Fibroblast of pulmonary artery (primary cell): ENCODE data around the gene POLR3G.

Source experiments
- DNase-seq: peaks from one replicate; pipeline ENCODE4 v3.0.0-alpha.2; 2010; ENCODE audit warnings: low read depth
- H3K4me3 ChIP-seq: replicated peaks from 2 replicates; pipeline ENCODE4 v1.5.1; 2011; ENCODE audit warnings: low read depth, mild to moderate bottlenecking, control low read depth, low read length, moderate library complexity
- CTCF ChIP-seq: IDR thresholded peaks from 2 replicates; pipeline ENCODE4 v1.5.1; 2011; ENCODE audit warnings: mild to moderate bottlenecking, control low read depth, low read length, inconsistent platforms; ENCODE audit errors: missing control alignments

The POLR3G gene

DNA sequence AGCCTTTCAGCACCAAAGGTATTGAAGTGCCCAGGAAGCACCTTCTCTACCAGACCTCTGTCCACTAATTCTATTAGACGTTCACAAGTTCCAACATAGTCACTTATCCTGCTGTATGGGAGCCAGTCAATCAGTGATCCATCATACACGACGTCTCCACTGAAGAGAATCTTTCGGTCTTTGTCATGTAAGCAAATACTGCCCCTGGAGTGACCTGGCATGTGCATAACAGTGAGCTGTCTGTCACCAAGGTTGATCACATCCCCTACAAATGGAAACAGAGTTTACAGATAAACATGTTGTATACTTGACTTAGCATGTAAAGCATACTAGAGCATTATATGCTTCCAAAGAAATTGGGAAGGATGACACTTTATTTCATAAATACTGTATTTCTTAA lies 13.4 kb upstream of the POLR3G start:
- TF ChIP-seq CTCF, result no peak
- no peak overlapping the region for H3K4me3 ChIP-seq
- DNase-seq, result no peak

DNA sequence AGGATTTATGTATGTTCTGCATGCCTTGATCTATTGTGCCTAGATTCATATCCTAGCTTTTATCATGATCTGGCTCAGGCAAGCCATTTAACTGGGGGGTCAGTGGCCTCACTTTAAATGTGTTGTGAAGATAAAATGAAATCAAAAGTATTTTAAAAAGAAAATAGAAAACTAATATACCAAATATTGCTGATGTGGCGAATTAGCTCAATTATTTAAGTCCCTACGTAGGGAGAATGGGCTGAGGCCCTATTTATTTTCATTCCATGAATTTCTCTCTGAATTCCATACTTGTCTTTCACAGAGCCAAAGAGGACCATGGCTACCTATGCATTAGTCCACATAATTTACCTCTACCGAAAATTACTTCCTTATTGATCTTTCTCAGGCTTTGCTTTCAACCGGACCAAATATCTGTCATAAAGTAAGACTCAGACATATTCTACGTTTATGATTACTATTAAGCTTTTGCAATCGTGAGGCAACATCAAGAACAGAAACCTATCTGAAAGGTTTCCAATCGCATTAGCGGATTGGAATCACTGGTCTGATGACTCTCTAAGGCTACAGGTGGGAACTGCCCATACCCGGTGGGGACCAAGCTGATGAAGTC lies 1.8 kb upstream of the POLR3G start:
- DNase-seq, result no peak
- H3K4me3 ChIP-seq, result peak overlapping the region; percentile 87
- no peak for TF ChIP-seq CTCF

- no peak for TF ChIP-seq CTCF
- peak; percentile 42 for DNase-seq
- H3K4me3 ChIP-seq, result peak overlapping the region; percentile 87
Measured at GRCh38 chr5:90473396-90474234, 1.0 kb upstream of the POLR3G start.

- DNase-seq, result no peak
- TF ChIP-seq CTCF, result no peak
- H3K4me3 ChIP-seq, result peak overlapping the region; percentile 87
Measured at GRCh38 chr5:90475436-90475980, 844 bp downstream of the POLR3G start.

DNA sequence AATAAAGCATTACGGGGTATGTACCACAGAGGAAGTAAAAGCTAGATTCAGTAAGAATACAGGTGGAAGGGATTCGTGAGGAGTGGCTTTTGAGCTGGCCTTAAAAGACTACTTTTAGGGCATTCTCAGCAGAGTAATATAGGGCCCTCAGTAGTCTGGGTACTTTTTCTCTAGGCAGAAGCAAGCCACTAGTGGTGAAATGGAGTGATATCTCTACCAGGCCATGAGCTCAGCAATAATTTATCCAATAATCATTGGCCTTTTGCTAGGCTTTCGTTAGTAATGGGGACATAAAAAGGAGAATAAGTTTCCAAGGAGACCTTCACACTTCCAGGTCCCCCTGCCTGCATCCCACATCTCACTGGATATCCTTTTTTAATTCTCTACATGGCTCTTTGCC lies 1.7 kb downstream of the POLR3G start:
- DNase-seq, result no peak
- no peak overlapping the region for H3K4me3 ChIP-seq
- TF ChIP-seq CTCF, result no peak

- no peak for DNase-seq
- no peak for TF ChIP-seq CTCF
- no peak overlapping the region for H3K4me3 ChIP-seq
Measured at GRCh38 chr5:90477073-90477472, 2.4 kb downstream of the POLR3G start.
